H54 (cell line): Measurements from ENCODE around the gene AAGAB.

Experiments used
- DNase-seq: peaks from one replicate; pipeline ENCODE4 v3.0.0; 2011; ENCODE audit warnings: low spot score, mixed read lengths; ENCODE audit not compliant: insufficient read length
- FAIRE-seq: peaks from 3 replicates; lab custom pipeline; 2011; peaks lifted over from hg19 to GRCh38; lab: Jason Lieb, UNC
- POLR2A ChIP-seq: IDR thresholded peaks from 2 replicates; pipeline ENCODE4 v1.6.1; 2011; ENCODE audit warnings: low read depth, mild to moderate bottlenecking, low read length

The AAGAB gene

GRCh38 chr15:67242708-67243111 is 11.8 kb downstream of the AAGAB start:
- no peak for TF ChIP-seq POLR2A
- no peak for FAIRE-seq
- no peak for DNase-seq

- FAIRE-seq (no peak), DNase-seq (no peak)
- no peak for TF ChIP-seq POLR2A
Observed at GRCh38 chr15:67241132-67241855, 13.2 kb downstream of the AAGAB start.

- FAIRE-seq (peak; percentile 64), DNase-seq (no peak)
- TF ChIP-seq POLR2A: no peak
Observed at GRCh38 chr15:67240235-67241131, 14.0 kb downstream of the AAGAB start.

DNA sequence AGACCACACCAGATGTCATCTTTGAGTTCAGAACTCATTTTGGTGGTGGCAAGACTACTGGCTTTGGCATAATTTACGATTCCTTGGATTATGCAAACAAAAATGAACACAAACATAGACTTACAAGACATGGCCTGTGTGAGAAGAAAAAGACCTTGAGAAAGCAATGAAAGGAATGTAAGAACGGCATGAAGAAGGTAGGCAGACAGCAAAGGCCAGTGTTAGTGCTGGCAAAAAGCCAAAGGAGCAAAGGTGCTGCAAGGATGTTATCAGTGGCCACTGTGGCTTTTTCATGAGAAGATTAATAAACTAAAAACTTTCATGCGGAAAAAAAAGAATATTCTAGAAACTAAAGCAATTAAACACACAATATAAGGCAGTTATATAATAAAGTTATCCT is 21.9 kb downstream of the AAGAB start:
- no peak for FAIRE-seq

GRCh38 chr15:67230504-67230903 is 24.0 kb downstream of the AAGAB start:
- TF ChIP-seq POLR2A: no peak
- FAIRE-seq: no peak

More for the DNA sequence above, 21.9 kb downstream of the AAGAB start:
- TF ChIP-seq POLR2A: no peak
- DNase-seq: no peak

DNA sequence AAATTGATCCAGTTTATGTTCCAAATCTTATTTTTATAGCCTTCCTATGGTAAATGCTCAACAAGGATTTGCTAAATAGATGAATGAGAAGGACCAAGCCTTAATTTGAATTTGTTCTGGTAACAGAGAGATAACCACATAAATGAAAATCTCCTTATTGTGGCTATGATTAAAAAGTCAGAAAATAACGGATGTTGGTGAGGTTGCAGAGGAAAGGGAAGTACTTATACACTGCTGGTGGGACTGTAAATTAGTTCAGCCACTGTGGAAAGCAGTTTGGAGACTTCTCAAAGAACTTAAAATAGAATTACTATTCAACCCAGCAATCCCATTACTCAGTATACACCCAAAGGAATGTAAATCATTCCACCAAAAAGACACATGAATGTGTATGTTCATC is 26.2 kb downstream of the AAGAB start:
- no peak for TF ChIP-seq POLR2A
- DNase-seq (no peak), FAIRE-seq (no peak)

More at GRCh38 chr15:67230504-67230903, 24.0 kb downstream of the AAGAB start:
- DNase-seq: no peak

DNA sequence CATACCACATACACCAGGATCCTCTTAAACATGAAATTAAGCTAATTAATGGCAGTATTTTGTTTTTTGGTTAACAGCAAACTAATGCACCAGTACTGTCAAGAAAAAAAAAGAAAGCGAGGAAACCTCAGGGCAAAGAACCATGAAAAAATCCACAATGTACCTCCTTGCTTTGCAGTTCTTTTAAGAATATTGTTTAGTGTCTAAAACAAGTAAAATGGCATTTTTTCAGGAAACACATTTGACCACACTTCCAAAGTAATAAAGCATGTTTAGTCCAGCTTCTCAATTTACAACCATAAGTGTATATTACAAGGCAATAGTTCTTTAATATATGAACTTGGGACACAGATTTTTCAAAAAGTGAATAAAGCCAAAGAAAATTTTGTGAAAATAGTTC is 26.6 kb downstream of the AAGAB start:
- no peak for FAIRE-seq

GRCh38 chr15:67227431-67227830 is 27.0 kb downstream of the AAGAB start:
- TF ChIP-seq POLR2A: no peak
- FAIRE-seq: no peak
- DNase-seq: no peak

More for the DNA sequence above, 26.6 kb downstream of the AAGAB start:
- TF ChIP-seq POLR2A: no peak
- no peak for DNase-seq

DNA sequence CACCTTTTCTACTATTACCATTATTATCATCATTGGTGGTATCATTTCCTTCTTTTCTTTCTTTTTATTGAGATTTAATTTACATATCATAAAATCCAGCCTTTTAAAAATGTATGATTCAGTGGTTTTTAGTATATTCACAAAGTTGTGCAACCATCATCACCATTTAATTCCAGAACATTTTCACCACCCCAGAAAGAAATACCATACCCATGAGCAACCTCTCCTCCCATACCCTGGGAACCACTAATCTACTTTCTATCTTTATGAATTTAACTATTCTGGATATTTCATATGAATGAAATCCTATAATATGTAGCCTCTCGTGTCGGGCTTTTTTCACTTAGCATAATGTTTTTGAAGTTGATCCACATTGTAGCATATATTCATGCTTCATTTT is 29.1 kb downstream of the AAGAB start:
- DNase-seq: no peak
- no peak for TF ChIP-seq POLR2A
- no peak for FAIRE-seq

DNA sequence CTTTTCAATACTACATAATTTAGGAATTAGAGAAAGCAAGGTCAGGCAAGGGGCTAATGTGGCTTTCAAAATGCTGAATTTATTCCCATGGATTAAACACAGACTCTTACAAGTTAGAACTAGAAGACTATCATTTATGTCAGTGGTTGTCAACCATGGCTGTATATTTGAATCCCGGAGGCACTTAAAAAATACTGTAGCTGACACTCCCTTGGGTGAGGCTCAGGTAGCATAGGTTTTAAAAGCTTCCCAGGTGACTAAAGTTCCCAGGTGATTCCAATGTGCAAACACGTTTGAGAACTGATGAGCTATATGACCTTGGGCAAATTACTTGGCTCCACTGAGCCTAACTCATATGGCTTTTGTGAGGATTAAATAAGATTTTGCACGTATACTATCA is 29.6 kb downstream of the AAGAB start:
- no peak for TF ChIP-seq POLR2A
- no peak for FAIRE-seq
- no peak for DNase-seq

- TF ChIP-seq POLR2A: no peak
- FAIRE-seq: no peak
- no peak for DNase-seq
Observed at GRCh38 chr15:67219288-67219687, 35.2 kb downstream of the AAGAB start.

DNA sequence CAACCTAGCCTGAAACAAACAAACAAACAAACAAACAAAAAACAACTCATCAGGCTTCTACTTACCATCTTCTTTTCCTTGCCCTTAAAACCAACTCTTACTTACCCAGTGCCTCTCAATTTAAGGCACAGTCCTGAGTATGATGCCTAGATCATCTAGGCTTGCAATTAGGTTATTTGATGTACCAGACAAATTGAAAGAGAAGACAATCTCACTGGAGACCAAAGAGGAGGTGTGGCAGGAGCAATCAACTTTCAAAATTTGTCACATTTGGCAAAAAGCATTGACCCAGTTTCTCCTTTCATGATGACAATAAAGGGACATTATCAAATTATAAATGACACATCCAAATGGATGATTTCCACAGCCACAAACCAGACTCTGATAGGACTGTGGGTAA is 36.0 kb downstream of the AAGAB start:
- DNase-seq (no peak), FAIRE-seq (no peak)
- TF ChIP-seq POLR2A: no peak

DNA sequence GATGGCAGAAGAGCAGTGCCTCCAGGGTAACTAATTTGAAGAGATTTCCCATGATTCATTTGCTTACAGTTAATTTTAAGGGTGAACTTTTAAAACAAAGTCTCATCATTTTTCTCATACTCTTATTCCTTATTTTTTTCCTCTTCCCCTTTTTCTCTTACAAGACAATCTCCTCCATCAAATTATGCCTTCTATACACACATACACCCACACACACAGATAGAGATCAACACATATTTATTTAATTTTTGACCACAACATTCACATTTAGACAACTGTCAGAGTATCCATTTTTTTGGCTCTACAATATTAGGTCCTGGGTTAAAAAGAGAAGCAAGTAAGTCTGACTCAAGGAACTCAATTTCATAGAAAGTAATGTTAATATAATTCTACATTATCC is 37.6 kb downstream of the AAGAB start:
- FAIRE-seq (no peak), DNase-seq (no peak)
- no peak for TF ChIP-seq POLR2A

DNA sequence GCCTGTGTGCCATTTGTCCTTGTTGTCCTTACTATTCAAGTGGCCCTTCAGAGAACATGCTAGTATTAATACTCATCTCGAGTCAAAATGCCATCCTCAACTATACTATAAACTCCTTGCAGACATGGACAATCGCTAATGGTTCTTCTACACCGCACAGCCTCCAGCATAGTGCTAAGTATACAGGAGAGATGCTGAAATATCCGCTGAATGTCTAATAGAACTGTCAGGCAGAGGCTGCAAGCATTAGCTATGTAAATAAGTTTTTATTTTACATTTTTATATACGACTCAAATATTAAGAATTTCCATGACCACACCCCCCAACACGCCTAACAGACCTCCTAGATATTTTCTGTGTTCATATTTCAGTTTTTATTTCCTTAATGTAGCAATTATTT is 39.4 kb downstream of the AAGAB start:
- no peak for TF ChIP-seq POLR2A
- no peak for DNase-seq
- no peak for FAIRE-seq

GRCh38 chr15:67212684-67213367 is 41.6 kb downstream of the AAGAB start:
- no peak for FAIRE-seq
- TF ChIP-seq POLR2A: no peak

More at GRCh38 chr15:67212684-67213367, 41.6 kb downstream of the AAGAB start:
- no peak for DNase-seq
